Measurements from ENCODE around the gene LIMA1. TPM values are rescaled to one million over a fixed set of nuclear protein-coding genes. Genes with fewer than 3 reads are reported as not detected.
A peak's percentile ranks its signal among the peaks of the same experiment; 100 is the strongest.

Gene LIMA1
- total RNA-seq, 2 experiments from 2014 or later, result 16.9 to 22.4 TPM

DNA sequence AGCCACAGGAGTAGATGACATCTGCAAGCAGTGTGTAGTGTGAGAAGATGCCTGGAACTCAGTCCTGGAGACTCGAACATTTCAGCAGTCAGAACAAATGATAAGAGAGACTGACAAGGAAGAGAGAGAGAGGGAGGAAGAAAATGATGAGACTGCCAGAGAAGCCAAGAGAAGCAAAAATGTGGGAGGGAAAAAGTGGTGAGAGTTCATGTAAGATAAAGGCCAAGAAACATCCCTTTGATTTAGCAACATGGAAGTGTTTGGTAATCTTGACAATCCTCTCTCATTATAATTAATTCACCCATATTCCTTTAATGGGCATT is 42.6 kb downstream of the LIMA1 start:
- POLR2A ChIA-PET, result no interaction called here
- CTCF ChIA-PET, result interaction anchor here (4.6 kb wide), 1 partner anchor 19 kb away, joined by 13 read pairs; no protein-coding TSS in a partner anchor
- H3K9me3 Mint-ChIP-seq, result no peaks in the 10 kb centered on the region
- no peak overlapping the region for H3K27ac Mint-ChIP-seq
- no peak overlapping the region for H3K4me3 Mint-ChIP-seq
- H3K4me1 Mint-ChIP-seq, result no peaks in the 10 kb centered on the region
- no peaks in the 10 kb centered on the region for H3K27me3 Mint-ChIP-seq
- no peak for DNase-seq
- H3K36me3 Mint-ChIP-seq (ENCODE audit: low read depth), result peaks cover 2% of the 10 kb centered on the region

DNA sequence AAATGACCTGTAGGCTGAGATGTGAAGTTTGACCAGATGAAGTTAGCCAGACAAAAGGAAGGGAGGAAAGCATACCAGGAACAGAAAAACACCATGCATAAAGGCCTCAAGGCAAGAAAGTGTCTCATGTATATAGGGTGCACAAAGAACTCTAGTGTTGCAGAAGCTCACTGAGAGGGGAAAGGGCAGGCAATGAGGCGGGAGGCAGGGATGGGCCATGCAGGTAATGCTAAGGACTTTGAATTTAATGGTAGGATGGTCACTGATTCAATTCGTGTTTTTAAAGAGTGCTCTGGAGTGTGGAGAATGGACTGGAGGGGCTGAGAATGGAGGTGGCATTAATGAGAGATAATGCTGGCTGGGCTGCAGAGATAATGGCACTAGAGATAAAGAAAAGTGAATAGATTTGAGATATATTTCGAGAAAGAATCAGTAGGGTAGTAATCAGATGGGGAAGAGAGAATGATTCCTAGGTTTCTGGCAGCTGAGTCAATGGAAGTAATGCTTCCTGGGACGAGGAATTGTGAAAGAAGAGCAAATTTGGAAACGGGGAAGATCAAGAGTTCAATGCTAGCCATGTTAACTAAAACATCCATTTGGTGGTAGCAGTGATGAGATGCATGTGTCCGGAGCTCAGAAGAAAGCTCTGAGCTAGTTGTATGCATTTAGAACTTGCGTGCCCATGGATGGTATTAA is 43.1 kb downstream of the LIMA1 start:
- POLR2A ChIA-PET, result no interaction called here
- CTCF ChIA-PET, result interaction anchor here (1.0 to 4.6 kb wide), 2 partner anchors 18 to 31 kb away, joined by 4 to 13 read pairs; no protein-coding TSS in a partner anchor
- no peak overlapping the region for H3K27ac Mint-ChIP-seq
- DNase-seq, result no peak
- no peak overlapping the region for H3K4me3 Mint-ChIP-seq
- H3K36me3 Mint-ChIP-seq (ENCODE audit: low read depth), result peaks cover 2% of the 10 kb centered on the region
- H3K27me3 Mint-ChIP-seq, result no peaks in the 10 kb centered on the region
- H3K9me3 Mint-ChIP-seq, result no peaks in the 10 kb centered on the region
- no peaks in the 10 kb centered on the region for H3K4me1 Mint-ChIP-seq

DNA sequence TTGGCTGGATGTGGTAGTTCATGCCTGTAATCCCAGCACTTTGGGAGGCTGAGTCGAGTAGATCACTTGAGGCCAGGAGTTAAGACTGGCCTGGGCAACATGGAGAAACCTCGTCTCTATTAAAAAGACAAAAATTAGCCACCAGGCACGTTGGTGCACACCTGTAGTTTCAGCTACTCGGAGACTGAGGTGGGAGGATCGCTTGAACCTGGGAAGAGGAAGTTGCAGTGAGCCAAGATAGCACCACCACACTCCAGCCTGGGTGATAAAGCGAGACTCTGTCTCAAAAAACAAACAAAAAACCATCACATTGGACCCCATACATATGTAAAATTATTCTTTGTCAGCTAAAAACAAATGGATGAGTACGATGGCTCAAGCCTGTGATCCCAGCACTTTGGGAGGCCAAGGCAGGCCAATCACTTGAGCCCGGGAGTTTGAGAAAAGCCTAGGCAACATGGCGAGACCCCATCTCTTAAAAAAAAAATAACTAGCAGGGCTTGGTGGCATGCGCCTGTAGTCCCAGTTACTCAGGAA is 43.9 kb downstream of the LIMA1 start:
- Mint-ChIP-seq H3K4me1 (no peaks in the 10 kb centered on the region), H3K36me3 (ENCODE audit: low read depth) (peaks cover 2% of the 10 kb centered on the region), H3K4me3 (no peak overlapping the region), H3K27me3 (no peaks in the 10 kb centered on the region), H3K9me3 (no peaks in the 10 kb centered on the region), H3K27ac (no peak overlapping the region)
- DNase-seq, result no peak
- CTCF ChIA-PET, result interaction anchor here (0.6 to 4.6 kb wide), 3 partner anchors 17 to 1312 kb away, joined by 3 to 13 read pairs (median 4); no protein-coding TSS in a partner anchor
- POLR2A ChIA-PET, result no interaction called here

DNA sequence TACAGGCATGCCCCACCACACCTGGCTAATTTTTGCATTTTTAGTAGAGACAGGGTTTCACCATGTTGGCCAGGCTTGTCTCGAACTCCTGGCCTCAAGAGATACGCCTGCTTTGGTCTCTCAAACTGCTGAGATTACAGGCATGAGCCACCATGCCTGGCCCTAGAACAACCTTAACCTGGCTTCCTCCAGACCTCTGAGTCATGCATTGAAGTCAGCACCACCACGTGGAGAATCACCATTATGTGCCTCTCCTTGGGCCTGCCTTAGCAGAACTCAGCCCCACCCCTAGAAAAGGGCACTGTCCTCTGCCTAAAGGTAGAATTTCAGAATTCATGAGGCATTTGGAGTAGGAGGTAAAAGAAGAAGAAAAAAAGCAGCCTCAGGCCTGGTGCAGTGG is 49.0 kb downstream of the LIMA1 start:
- peaks cover 2% of the 10 kb centered on the region for H3K36me3 Mint-ChIP-seq (ENCODE audit: low read depth)
- no peaks in the 10 kb centered on the region for H3K4me1 Mint-ChIP-seq
- no peak overlapping the region for H3K27ac Mint-ChIP-seq
- CTCF ChIA-PET, result interaction anchor here (0.6 to 1.2 kb wide), 4 partner anchors 12 to 24 kb away, joined by 3 to 5 read pairs (median 4); no protein-coding TSS in a partner anchor
- H3K9me3 Mint-ChIP-seq, result no peaks in the 10 kb centered on the region
- POLR2A ChIA-PET, result no interaction called here
- no peak for DNase-seq
- no peaks in the 10 kb centered on the region for H3K27me3 Mint-ChIP-seq
- no peak overlapping the region for H3K4me3 Mint-ChIP-seq

DNA sequence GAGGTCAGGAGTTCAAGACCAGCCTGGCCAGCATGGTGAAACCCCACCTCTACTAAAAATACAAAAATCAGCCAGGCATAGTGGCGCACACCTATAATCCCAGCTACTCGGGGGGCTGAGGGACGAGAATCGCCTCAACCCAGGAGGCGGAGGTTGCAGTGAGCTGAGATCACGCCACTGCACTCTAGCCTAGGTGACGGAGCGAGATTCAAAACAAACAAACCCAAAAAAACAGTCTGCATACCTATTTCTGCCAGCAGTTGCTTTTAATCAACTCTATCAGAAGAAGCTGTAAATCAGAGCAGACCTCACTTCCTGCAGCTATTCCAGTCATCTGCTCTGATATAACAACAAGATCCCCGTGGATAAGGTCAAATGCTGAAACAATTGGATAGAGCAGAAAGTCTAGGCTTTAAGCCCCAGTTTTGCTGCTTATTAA is 50.5 kb downstream of the LIMA1 start:
- Mint-ChIP-seq H3K4me3 (no peak overlapping the region), H3K4me1 (no peaks in the 10 kb centered on the region), H3K27me3 (no peaks in the 10 kb centered on the region), H3K36me3 (ENCODE audit: low read depth) (no peaks in the 10 kb centered on the region), H3K9me3 (no peaks in the 10 kb centered on the region), H3K27ac (no peak overlapping the region)
- POLR2A ChIA-PET, result interaction anchor here (0.6 kb wide), 1 partner anchor 42 kb away, joined by 4 read pairs; no protein-coding TSS in a partner anchor
- DNase-seq, result no peak
- CTCF ChIA-PET, result interaction anchor here (1.3 to 2.2 kb wide), 2 partner anchors 10 to 14 kb away, joined by 3 to 8 read pairs; no protein-coding TSS in a partner anchor

DNA sequence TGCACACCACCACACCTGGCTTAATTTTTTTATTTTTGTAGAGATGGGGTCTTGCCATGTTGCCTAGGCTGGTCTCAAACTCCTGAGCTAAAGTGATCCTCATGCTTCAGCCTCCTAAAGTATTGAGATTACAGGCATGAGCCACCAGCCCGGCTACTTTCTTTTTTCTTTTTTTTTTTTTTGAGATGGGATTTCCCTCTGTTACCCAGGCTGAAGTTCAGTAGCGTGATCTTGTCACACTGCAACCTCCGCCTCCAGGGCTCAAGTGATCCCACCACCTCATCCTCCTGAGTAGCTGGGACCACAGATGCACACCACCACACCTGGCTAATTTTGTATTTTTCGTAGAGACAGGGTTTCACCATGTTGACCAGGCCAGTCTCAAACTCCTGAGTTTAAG is 51.1 kb downstream of the LIMA1 start:
- CTCF ChIA-PET, result interaction anchor here (0.6 to 2.2 kb wide), 2 partner anchors 13 to 14 kb away, joined by 4 to 8 read pairs; no protein-coding TSS in a partner anchor
- Mint-ChIP-seq H3K27me3 (no peaks in the 10 kb centered on the region), H3K36me3 (ENCODE audit: low read depth) (no peaks in the 10 kb centered on the region), H3K4me1 (no peaks in the 10 kb centered on the region), H3K27ac (no peak overlapping the region), H3K4me3 (no peak overlapping the region), H3K9me3 (no peaks in the 10 kb centered on the region)
- DNase-seq, result no peak
- POLR2A ChIA-PET, result interaction anchor here (0.6 kb wide), 1 partner anchor 41 kb away, joined by 4 read pairs; no protein-coding TSS in a partner anchor

DNA sequence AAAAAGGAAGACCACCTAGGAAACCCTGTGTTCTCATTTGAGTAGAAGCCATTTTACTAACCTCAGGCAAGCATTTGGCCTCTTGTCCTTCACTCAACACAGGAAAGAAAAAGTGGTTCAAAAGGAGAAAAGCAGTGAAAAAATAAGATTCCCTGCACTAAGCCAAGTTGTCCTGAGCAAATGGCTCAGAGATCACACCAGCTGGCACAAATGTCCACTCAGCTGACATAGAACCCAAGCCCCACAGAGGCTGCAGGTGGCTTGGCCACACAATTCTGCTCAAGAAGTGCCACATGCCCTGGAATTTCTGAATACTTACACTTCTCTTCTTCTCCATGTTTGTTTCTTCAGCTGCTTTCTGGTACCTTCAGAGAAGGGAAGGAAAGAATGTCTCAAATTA is 52.0 kb downstream of the LIMA1 start:
- Mint-ChIP-seq H3K36me3 (ENCODE audit: low read depth) (no peaks in the 10 kb centered on the region), H3K9me3 (no peaks in the 10 kb centered on the region), H3K27ac (no peak overlapping the region), H3K4me3 (no peak overlapping the region), H3K27me3 (no peaks in the 10 kb centered on the region), H3K4me1 (no peaks in the 10 kb centered on the region)
- no peak for DNase-seq
- ChIA-PET CTCF (interaction anchor here (1.4 to 1.6 kb wide), 2 partner anchors 11 to 12 kb away, joined by 3 to 7 read pairs; no protein-coding TSS in a partner anchor), POLR2A (no interaction called here)

DNA sequence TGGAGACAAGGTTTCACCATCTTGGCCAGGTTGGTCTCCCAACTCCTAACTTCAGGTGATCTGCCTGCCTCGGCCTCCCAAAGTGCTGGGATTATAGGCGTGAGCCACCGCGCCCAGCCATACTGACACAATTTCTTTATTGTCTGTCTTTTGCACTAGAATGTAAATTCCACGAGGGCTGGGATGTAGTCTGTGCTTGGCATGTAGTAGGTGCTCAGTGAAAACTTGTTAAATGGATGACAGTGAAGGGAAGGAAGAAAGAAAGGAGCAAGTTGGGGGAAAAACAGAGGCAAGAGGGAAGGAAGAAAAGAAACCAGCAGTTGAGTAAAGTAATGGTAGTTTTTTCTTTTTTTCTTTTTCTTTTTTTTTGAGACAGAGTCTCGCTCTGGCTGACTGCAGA is 53.1 kb downstream of the LIMA1 start:
- POLR2A ChIA-PET, result no interaction called here
- Mint-ChIP-seq H3K4me1 (no peaks in the 10 kb centered on the region), H3K4me3 (no peak overlapping the region), H3K27ac (no peak overlapping the region), H3K27me3 (no peaks in the 10 kb centered on the region), H3K36me3 (ENCODE audit: low read depth) (no peaks in the 10 kb centered on the region), H3K9me3 (no peaks in the 10 kb centered on the region)
- CTCF ChIA-PET, result interaction anchor here (1.4 to 1.6 kb wide), 2 partner anchors 10 to 13 kb away, joined by 3 to 7 read pairs; no protein-coding TSS in a partner anchor
- no peak for DNase-seq

DNA sequence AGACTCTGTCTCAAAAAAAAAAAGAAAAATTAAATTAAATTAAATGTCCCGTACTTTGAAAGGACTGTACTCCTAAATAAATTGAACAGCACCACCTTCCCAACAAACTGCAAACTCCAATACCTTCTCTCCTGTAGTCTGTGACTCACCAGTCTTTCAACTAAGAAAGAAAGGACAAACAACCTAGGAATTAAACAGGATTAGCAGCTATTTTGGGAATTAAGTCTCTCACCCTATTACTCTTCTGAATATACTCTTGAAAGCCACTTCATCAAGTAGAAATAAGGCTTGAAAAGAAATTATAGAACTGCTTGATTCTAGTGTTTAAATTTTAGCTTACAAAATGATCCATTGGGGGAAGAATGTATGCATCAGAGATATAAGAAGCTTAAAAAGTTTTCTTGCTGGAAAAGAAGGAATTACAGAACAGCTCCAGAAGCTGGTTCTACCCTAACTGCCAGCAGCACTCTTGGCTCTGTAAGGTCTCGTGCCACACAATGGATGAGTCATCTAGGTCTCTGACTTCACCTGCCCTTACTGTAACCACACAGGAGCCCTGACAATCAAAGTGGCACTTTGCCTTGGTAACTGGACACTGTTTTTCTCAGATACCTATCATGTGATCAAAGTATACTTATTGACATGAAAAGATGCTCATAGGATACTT is 59.2 kb downstream of the LIMA1 start:
- Mint-ChIP-seq H3K4me1 (peaks cover 28% of the 10 kb centered on the region), H3K27me3 (no peaks in the 10 kb centered on the region), H3K4me3 (peak overlapping the region; percentile 37), H3K27ac (peak overlapping the region; percentile 58), H3K9me3 (no peaks in the 10 kb centered on the region), H3K36me3 (ENCODE audit: low read depth) (no peaks in the 10 kb centered on the region)
- ChIA-PET POLR2A (interaction anchor here (0.6 kb wide), 1 partner anchor 36 kb away, joined by 3 read pairs; no protein-coding TSS in a partner anchor), CTCF (interaction anchor here (0.7 to 1.4 kb wide), 6 partner anchors 11 to 876 kb away, joined by 3 to 4 read pairs (median 3); partner anchors contain the start of genes COX14 and LIMA1)
- peak; percentile 54 for DNase-seq

DNA sequence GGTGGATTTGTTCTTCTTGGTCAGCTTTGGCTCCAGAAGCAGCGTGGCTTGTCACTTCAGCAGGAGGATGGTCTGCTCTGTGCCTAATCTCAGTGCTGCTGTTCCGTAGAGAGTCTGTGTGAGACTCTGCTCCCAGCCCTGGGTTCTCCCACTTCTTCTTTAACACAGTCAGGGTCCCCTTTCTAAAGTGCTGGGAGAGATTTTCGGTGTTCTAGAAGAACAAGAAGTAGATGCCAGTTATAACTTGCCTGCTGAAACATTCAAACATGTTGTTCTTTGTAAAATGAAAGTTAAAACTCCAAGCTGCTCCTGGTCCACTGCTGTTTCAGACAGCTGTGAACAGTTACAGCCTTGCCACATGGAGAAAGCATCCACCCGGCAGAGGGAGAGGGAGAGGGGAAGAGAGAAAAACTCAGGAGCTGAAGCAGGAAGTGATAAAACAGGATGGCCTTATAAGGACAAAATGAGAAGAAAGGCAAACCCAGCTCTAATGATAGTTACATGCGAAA is 61.0 kb downstream of the LIMA1 start:
- H3K4me1 Mint-ChIP-seq, result peaks cover 34% of the 10 kb centered on the region
- no peak overlapping the region for H3K4me3 Mint-ChIP-seq
- H3K36me3 Mint-ChIP-seq (ENCODE audit: low read depth), result no peaks in the 10 kb centered on the region
- H3K9me3 Mint-ChIP-seq, result no peaks in the 10 kb centered on the region
- H3K27ac Mint-ChIP-seq, result no peak overlapping the region
- H3K27me3 Mint-ChIP-seq, result no peaks in the 10 kb centered on the region
- DNase-seq, result peak; percentile 37
- ChIA-PET POLR2A (interaction anchor here (0.6 to 0.7 kb wide), 3 partner anchors 55 to 93 kb away, joined by 3 to 15 read pairs (median 7); partner anchors contain the start of gene CERS5), CTCF (interaction anchor here (0.8 to 3.0 kb wide), 7 partner anchors 12 to 50 kb away, joined by 3 to 13 read pairs (median 4); no protein-coding TSS in a partner anchor)

DNA sequence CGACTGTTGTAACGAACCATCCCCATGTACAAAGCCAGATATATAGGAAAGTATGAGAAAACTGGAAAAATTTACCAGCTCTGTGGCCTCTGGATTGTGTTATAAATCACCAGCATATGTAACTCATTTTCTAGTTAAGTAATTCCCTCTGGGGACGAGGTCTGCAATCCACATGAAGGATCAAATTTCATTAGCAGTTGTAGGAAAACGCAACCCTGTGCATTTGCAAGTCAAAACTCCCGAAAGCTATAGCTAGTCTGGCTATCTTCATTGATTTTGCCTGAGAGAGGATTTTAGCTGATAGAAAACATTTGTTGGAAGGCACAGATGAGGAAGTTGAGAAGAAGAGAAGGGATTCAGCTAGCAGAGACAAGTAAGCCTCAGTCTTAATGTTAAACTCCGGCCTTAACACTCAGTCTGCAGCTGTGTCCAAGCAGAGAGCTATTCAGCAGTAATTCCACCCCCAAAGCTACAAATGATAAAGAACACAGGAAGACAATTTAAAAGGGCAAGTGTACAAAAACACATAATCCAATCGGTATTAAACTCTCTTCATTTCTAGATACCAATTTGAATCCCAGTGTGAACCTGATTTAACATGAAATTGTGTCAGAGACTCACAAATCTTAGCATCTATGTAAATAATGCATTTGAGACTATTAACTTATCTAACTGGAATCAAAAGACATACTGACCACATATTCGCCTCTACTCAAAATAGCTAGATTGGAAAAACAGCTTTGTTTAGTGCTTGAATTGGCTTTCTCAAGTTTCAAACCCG is 61.9 kb downstream of the LIMA1 start:
- Mint-ChIP-seq H3K9me3 (no peaks in the 10 kb centered on the region), H3K4me1 (peaks cover 36% of the 10 kb centered on the region), H3K36me3 (ENCODE audit: low read depth) (no peaks in the 10 kb centered on the region), H3K4me3 (no peak overlapping the region), H3K27ac (no peak overlapping the region), H3K27me3 (no peaks in the 10 kb centered on the region)
- DNase-seq, result no peak
- ChIA-PET CTCF (interaction anchor here (0.8 to 3.0 kb wide), 8 partner anchors 10 to 111 kb away, joined by 3 to 13 read pairs (median 6); partner anchors contain the start of genes COX14 and LIMA1), POLR2A (interaction anchor here (0.6 to 1.5 kb wide), 2 partner anchors 62 to 212 kb away, joined by 3 to 6 read pairs; partner anchors contain the start of gene LIMA1)

Data from activated CD4-positive, alpha-beta T cell treated with anti-CD3 and anti-CD28 coated beads, Interleukin-2, amount 10 ng/mL, durations not matched to agents 7 days and 5 days (primary cell).